GM21576 (cell line): ENCODE measurements around the gene EXOSC10.

Source experiments
- ATAC-seq: cut with Tn5 transposase; IDR thresholded peaks from one replicate; pipeline ENCODE4 v1.9.1; 2021; ENCODE audit warnings: mild to moderate bottlenecking, moderate library complexity; ENCODE audit not compliant: unreplicated experiment

EXOSC10 gene

DNA sequence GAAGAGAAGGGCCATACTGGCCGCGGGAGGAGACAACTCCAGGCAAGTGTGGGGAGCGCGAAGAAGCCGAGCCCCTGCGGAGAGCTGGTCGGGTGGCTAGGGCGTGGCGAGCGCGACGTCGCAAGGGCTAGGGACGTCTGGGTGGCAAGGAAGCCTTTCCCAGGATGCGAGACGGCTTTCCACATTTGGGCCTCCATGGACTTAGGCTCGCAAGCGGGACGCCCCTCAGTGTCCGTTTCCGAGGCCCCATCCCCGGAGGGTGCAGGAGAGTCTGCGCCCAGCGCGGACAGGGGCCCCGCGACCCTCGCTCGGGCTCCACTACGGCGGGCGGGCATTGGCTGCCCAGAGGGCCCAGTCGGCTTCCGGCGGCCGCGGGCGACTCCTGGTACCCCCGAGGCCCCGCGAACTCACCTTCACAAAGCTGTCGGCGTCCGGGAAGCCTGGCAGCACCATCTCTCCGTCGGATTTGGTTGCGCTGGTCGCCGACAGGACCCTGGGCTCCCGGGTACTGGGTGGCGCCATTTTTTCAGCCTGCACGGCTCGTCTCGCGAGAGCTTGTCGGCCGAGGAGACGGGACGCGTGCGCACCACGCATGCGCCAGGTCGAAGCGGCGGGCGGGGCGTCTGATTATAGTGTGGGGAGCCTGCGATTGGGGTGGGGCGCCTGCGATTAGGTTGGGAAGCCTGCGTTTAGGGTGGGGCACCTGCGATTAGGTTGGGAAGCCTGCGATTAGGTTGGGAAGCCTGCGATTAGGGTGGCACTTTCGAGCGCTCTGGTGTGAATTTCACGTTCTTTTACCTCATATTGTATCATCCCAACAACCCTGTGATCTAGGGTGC is at the start of gene EXOSC10:
EXOSC10 (minus strand) TSS at position 560 of the 839 bp plus-strand sequence; CDS start at position 522, 38 bp downstream.
- ATAC-seq: peak; percentile 83

GRCh38 chr1:11147197-11147770 is 47.6 kb upstream of the EXOSC10 start:
- no peak for ATAC-seq

- no peak for ATAC-seq
Observed at GRCh38 chr1:11145741-11146140, 46.1 kb upstream of the EXOSC10 start.

DNA sequence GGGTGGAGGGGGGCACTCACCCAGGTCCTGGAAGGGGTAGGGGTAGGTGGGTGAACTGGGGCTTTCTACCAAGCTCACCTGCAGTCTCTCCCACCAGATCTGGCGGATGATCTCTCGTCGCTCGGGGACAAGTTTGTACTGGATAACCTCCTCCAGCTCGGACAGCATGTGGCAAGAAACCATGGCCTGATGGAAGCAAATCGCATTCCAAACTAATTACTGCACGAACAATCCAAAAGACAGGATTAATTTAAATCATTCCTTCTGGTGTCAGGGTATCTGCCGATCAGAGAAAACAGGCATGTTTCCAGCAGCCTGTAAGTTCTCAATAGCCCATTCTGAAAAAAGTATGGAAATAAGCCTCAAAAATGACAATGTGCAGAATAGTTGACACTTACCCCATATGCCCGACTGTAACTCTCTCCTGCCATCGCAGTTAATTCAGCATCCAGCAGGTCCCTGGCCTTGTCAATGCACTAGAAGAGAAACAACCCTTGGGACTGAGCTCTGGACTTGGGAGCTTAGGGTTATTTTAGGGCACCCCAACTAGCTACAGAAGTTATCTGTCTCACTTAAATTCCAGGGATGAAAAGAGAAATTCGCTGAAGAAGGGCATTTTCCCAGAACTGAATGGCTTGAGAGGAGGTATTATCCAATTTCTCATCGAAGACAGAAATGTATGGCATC is 45.0 kb upstream of the EXOSC10 start:
- no peak for ATAC-seq

GRCh38 chr1:11143907-11144306 is 44.2 kb upstream of the EXOSC10 start:
- no peak for ATAC-seq

- no peak for ATAC-seq
Observed at GRCh38 chr1:11143401-11143800, 43.7 kb upstream of the EXOSC10 start.

DNA sequence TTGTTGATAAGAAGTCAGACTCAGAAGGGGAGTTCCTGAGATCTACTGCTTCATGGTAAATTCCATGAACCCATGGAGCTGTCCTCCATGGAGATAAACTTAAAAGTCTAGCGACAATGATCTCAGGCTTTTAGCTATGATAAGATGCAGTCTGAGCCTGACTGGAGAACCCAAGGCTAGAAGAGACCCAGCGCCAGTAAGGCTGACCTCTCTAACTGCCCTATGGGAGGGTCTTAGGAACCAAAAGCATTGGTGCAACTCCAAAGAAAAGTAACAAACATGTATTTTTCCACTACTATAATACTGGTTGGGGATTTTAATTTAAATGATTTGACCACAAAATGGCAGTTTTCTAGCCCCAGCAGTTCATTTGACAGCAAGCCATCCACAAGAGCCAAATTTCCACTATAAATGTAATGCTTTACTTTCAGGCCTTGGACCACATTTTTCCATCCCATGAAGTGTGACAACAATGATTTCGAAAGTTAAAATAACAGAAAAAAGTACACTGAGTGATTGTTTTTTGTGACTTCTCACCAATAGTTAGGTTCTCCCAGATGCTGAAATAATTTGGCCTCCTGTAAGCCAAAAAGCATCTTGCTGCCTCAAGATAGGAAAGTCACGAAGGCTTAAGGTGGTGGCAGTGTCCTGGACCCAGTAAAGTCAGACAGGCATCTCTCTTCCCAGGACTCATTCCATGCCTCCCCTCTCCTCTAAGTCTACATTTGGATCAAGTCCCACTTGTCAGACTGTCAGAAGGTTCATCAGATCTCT is 43.1 kb upstream of the EXOSC10 start:
- ATAC-seq: no peak

- no peak for ATAC-seq
Observed at GRCh38 chr1:11138952-11139351, 39.3 kb upstream of the EXOSC10 start.

GRCh38 chr1:11138029-11138428 is 38.4 kb upstream of the EXOSC10 start:
- ATAC-seq: no peak

GRCh38 chr1:11134898-11135266 is 35.2 kb upstream of the EXOSC10 start:
- no peak for ATAC-seq

GRCh38 chr1:11134251-11134897 is 34.7 kb upstream of the EXOSC10 start:
- no peak for ATAC-seq

DNA sequence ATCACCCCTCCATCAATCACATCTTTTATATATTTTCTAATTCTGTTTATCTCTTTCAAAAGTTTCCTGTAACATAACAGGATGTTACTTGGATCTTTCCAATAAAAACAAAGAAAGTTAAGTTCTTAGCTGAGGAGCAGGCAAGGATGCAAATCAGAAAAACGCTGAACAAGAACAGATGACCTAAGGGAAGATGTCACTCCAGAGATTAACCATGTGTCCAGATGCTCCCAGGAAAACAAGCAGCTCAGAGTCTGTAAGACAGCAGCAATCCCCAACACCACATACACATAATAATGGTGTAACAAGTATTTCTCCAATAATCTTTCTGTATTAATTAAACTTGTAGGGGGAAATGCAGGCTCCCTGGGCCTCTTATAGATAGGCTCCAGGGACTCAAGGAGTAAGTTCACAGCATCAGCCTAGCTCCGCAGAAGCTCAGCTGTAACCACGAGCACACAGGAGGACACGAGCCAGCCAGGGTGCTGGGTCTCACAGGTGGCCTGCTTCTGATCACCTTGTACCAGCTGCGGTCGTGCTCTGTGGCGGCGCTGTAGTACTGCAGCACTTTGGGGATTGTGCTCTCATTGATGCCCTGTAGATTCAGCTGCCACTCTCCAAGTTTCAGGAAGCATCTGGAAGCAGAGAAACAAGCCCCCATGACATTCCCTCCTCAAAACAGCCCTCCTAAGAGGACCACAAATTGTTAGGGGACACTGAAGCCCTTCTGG is 33.1 kb upstream of the EXOSC10 start:
- ATAC-seq: no peak

- no peak for ATAC-seq
Observed at GRCh38 chr1:11131816-11132215, 32.1 kb upstream of the EXOSC10 start.

GRCh38 chr1:11130406-11130805 is 30.7 kb upstream of the EXOSC10 start:
- no peak for ATAC-seq

DNA sequence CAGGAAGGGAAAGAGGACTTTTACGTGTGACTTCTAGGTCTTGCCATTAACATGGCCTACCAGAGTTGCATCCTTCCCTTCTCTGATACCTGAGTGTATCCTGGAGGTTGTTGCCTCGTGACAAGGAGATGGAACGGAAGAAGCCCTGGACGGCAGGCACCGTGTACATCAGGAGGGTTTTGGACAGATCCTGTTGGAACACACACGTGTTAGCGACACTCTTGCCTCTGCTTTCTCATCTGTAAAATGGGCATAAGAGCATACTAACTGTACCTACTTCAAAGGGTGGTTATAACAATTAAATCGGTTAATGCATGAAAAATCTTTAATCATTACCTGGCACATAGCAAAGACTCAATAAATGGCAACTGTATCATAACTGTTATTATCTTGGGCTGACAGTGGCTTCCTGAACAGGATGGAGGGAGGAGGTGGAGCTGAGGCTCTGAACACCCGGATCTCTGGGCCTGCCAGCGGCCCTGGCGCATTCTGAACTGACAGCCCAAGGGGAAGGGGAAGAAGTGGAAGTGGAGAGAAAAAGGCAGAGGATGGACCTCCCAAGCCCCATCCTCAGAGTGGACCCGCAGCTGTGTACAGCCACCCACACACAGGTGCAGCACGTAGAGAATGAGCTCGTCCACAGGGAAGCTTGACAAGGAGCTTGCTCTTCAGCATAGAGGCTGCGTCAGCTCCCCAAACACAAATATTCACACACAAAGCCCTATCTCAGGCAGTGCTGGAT is 30.2 kb upstream of the EXOSC10 start:
- no peak for ATAC-seq

DNA sequence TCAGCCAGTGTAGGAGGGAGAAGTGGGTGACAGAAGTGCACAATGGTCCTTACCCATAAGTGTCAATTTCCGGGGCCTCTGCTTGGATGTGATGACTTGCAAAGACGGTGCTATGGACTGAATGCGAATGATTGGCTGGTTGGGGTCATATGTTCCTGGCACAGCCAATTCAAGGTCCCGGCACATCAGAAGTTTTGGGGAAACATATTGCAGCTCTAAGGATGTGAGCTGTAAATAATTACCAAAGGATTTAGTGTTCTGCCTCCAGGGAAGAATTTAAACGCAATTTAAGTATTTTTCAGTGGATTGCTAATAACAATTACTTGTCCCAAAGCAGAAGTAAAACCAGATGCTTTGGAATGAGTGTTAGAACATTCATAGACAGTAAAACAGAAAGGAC is 26.9 kb upstream of the EXOSC10 start:
- ATAC-seq: no peak

GRCh38 chr1:11125931-11126330 is 26.3 kb upstream of the EXOSC10 start:
- no peak for ATAC-seq

- ATAC-seq: no peak
Observed at GRCh38 chr1:11124965-11125364, 25.3 kb upstream of the EXOSC10 start.

DNA sequence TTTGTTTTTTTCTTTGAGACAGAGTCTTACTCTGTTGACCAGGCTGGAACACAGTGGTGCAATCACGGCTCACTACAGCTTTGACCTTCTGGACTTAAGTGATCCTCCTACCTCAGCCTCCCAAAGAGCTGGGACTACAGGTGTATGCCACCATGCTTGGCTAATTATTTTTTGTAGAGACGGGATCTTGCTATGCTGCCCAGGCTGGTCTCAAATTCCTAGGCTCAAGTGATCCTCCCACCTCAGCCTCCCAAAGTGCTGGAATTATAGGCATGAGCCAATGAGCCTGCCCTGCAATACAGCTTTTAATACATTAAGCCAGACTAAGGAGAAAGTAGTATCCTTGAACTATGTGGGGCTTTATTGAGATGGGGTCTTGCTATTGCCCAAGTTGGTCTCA is 16.6 kb upstream of the EXOSC10 start:
- no peak for ATAC-seq
